ENCODE measurements around the gene CNIH2.

GRCh38 chr11:66290330-66290621 lies 12.3 kb downstream of the CNIH2 start:
- no peak for TF ChIP-seq CTCF (IDR thresholded peaks at IDR 0.05; ENCODE audit: poor library complexity, severe bottlenecking)
- no peak for TF ChIP-seq MXI1 (conservative IDR thresholded peaks at IDR 0.05; ENCODE audit: poor library complexity, severe bottlenecking)
- no peak for TF ChIP-seq SMC3 (conservative IDR thresholded peaks at IDR 0.05; ENCODE audit: poor library complexity)

All from neural cell (in vitro differentiated cells).